Panc1 (cell line): Measurements from ENCODE around the gene LEMD2. TPM values are rescaled to one million over a fixed set of nuclear protein-coding genes. Genes with fewer than 3 reads are reported as not detected.

ENCODE experiments used
- ATAC-seq: fragments of 200-7000 bp; cut with Tn5 transposase; 2 replicates; pipeline ENCODE4 v1.9.1; 2020; ENCODE audit warnings: mild to moderate bottlenecking, moderate library complexity
- BruUV-seq: library from RNA; stranded (reverse); fragments of 400-500 nt; replicated peaks from 2 replicates; lab custom pipeline; 2021; lab: Mats Ljungman, UMichigan
- CTCF ChIA-PET: fragments of 300-600 bp; sonication (Branson Sonifier 250); formaldehyde crosslinking; loops from one replicate; lab custom pipeline; 2022; ENCODE audit warnings: antibody characterized with exemption; lab: Charles Lee
- POLR2A ChIA-PET: fragments of 300-600 bp; sonication (Branson Sonifier 250); formaldehyde crosslinking; loops from one replicate; lab custom pipeline; 2022; ENCODE audit warnings: antibody characterized with exemption; lab: Charles Lee
- DNase-seq: peaks from one replicate; pipeline ENCODE4 v3.0.0-alpha.2; 2010; ENCODE audit warnings: low read depth, low spot score
- H3K27ac ChIP-seq: 2 replicates; pipeline ENCODE4 v1.5.1; 2011; ENCODE audit warnings: mild to moderate bottlenecking, low read length, inconsistent platforms
- H3K27me3 ChIP-seq: fragments of 200-500 bp; sonication (Bioruptor generic); 2 replicates; pipeline ENCODE4 v1.6.0; 2014; ENCODE audit warnings: low read length, inconsistent platforms; ENCODE audit not compliant: control insufficient read depth, insufficient read depth
- H3K36me3 ChIP-seq: fragments of 200-500 bp; sonication (Bioruptor generic); 2 replicates; pipeline ENCODE4 v1.5.1; 2014; ENCODE audit warnings: inconsistent platforms, mild to moderate bottlenecking, low read length, moderate library complexity; ENCODE audit not compliant: control insufficient read depth, insufficient read depth
- H3K4me1 ChIP-seq: 2 replicates; pipeline ENCODE4 v1.5.1; 2011; ENCODE audit warnings: inconsistent platforms, mild to moderate bottlenecking, low read length, moderate library complexity; ENCODE audit not compliant: control insufficient read depth, insufficient read depth
- H3K4me3 ChIP-seq, 2 experiments: 2 replicates each; pipeline ENCODE4 v1.5.1; 2011 to 2012; ENCODE audit warnings: low read depth in 2 of 2, low read length in 2 of 2, mild to moderate bottlenecking in 2 of 2, inconsistent platforms in 1 of 2, moderate library complexity in 1 of 2
- H3K9me3 ChIP-seq: fragments of 200-500 bp; sonication (Bioruptor generic); 2 replicates; pipeline ENCODE4 v1.5.1; 2014; ENCODE audit warnings: low read depth, mild to moderate bottlenecking, inconsistent platforms, low read length, moderate library complexity; ENCODE audit not compliant: control insufficient read depth, insufficient read depth
- POLR2AphosphoS5 ChIP-seq: IDR thresholded peaks from 2 replicates; pipeline ENCODE4 v1.6.1; 2012; ENCODE audit warnings: mild to moderate bottlenecking, low read depth, low read length, moderate library complexity
- SIN3A ChIP-seq: IDR thresholded peaks from 2 replicates; pipeline ENCODE4 v1.6.1; 2012; ENCODE audit warnings: low read depth, mild to moderate bottlenecking, low read length, moderate library complexity, borderline replicate concordance; ENCODE audit not compliant: insufficient read depth
- TCF7L2 ChIP-seq: IDR thresholded peaks from 2 replicates; pipeline ENCODE4 v1.6.1; 2011; ENCODE audit warnings: mild to moderate bottlenecking, low read depth, low read length, inconsistent platforms
- in situ Hi-C: cut with HindIII; loops from 2 replicates; pipeline ENCODE4 v1.10.0; 2016; ENCODE audit warnings: low sequenced_read_pairs, low pct_unique_long_range_greater_than_20kb
- intact Hi-C: fragments of 100-400 bp; cut with micrococcal nuclease; formaldehyde crosslinking; loops from one replicate; pipeline ENCODE4 v1.10.0; 2022; ENCODE audit not compliant: unreplicated experiment
- total RNA-seq: library from RNA; stranded (reverse); gene quantifications from one replicate; pipeline ENCODE4 v1.2.1, GENCODE V29; 2021; ENCODE audit not compliant: unreplicated experiment
- TF ChIP-seq, protein P1 (sequence below): fragments of 450-650 bp; IDR thresholded peaks from 2 replicates; pipeline ENCODE4 v1.5.1; 2017; ENCODE audit warnings: mild to moderate bottlenecking
- TF ChIP-seq, protein P2 (sequence below), 2 experiments: IDR thresholded peaks; 2 replicates each; pipeline ENCODE4 v1.6.1; 2011 to 2012; ENCODE audit warnings: low read depth in 2 of 2, control low read depth in 1 of 2, low read length in 1 of 2, mild to moderate bottlenecking in 1 of 2, moderate library complexity in 1 of 2; ENCODE audit not compliant: insufficient read depth in 1 of 2

Gene LEMD2
- total RNA-seq, 1 experiment from 2014 or later: 89.8 TPM

- H3K27me3 ChIP-seq: no peaks in the 10 kb centered on the region
- peaks cover 27% of the 10 kb centered on the region for H3K36me3 ChIP-seq
- no TSS peak for BruUV-seq
- in situ Hi-C loops: no loop called here
- TF ChIP-seq, protein P1, sequence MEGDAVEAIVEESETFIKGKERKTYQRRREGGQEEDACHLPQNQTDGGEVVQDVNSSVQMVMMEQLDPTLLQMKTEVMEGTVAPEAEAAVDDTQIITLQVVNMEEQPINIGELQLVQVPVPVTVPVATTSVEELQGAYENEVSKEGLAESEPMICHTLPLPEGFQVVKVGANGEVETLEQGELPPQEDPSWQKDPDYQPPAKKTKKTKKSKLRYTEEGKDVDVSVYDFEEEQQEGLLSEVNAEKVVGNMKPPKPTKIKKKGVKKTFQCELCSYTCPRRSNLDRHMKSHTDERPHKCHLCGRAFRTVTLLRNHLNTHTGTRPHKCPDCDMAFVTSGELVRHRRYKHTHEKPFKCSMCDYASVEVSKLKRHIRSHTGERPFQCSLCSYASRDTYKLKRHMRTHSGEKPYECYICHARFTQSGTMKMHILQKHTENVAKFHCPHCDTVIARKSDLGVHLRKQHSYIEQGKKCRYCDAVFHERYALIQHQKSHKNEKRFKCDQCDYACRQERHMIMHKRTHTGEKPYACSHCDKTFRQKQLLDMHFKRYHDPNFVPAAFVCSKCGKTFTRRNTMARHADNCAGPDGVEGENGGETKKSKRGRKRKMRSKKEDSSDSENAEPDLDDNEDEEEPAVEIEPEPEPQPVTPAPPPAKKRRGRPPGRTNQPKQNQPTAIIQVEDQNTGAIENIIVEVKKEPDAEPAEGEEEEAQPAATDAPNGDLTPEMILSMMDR: no peak
- TF ChIP-seq, protein P2, sequence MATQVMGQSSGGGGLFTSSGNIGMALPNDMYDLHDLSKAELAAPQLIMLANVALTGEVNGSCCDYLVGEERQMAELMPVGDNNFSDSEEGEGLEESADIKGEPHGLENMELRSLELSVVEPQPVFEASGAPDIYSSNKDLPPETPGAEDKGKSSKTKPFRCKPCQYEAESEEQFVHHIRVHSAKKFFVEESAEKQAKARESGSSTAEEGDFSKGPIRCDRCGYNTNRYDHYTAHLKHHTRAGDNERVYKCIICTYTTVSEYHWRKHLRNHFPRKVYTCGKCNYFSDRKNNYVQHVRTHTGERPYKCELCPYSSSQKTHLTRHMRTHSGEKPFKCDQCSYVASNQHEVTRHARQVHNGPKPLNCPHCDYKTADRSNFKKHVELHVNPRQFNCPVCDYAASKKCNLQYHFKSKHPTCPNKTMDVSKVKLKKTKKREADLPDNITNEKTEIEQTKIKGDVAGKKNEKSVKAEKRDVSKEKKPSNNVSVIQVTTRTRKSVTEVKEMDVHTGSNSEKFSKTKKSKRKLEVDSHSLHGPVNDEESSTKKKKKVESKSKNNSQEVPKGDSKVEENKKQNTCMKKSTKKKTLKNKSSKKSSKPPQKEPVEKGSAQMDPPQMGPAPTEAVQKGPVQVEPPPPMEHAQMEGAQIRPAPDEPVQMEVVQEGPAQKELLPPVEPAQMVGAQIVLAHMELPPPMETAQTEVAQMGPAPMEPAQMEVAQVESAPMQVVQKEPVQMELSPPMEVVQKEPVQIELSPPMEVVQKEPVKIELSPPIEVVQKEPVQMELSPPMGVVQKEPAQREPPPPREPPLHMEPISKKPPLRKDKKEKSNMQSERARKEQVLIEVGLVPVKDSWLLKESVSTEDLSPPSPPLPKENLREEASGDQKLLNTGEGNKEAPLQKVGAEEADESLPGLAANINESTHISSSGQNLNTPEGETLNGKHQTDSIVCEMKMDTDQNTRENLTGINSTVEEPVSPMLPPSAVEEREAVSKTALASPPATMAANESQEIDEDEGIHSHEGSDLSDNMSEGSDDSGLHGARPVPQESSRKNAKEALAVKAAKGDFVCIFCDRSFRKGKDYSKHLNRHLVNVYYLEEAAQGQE (IDR thresholded peaks at IDR 0.05; ENCODE audit: insufficient read depth in 1 of 2, low read depth in 2 of 2, low read length in 1 of 2): no peak
- TF ChIP-seq TCF7L2 (no peak), SIN3A (no peak), POLR2AphosphoS5 (no peak)
- peak overlapping the region; percentile 86; the same call in 1 of the 2 replicates for H3K27ac ChIP-seq
- DNase-seq: no peak
- H3K9me3 ChIP-seq: no peaks in the 10 kb centered on the region
- intact Hi-C loops: no loop called here
- POLR2A ChIA-PET: no interaction called here
- CTCF ChIA-PET: no interaction called here
- no peak overlapping the region for H3K4me3 ChIP-seq
- peaks cover 77% of the 10 kb centered on the region for H3K4me1 ChIP-seq
- ATAC-seq: no peak
These were observed 4.1 kb downstream of the LEMD2 start for GRCh38 chr6:33784787-33785186.

- H3K27me3 ChIP-seq: no peaks in the 10 kb centered on the region
- ChIA-PET POLR2A (no interaction called here), CTCF (no interaction called here)
- no peaks in the 10 kb centered on the region for H3K9me3 ChIP-seq
- in situ Hi-C loops: no loop called here
- H3K27ac ChIP-seq: peak overlapping the region; percentile 39; the same call in 1 of the 2 replicates
- BruUV-seq: no TSS peak
- TF ChIP-seq POLR2AphosphoS5 (no peak), SIN3A (no peak), TCF7L2 (no peak)
- TF ChIP-seq, protein P1: no peak
- TF ChIP-seq, protein P2 (IDR thresholded peaks at IDR 0.05; ENCODE audit: insufficient read depth in 1 of 2, low read depth in 2 of 2, low read length in 1 of 2): no peak
- no peak for DNase-seq
- no peak overlapping the region for H3K4me3 ChIP-seq
- H3K4me1 ChIP-seq: peaks cover 74% of the 10 kb centered on the region
- intact Hi-C loops: no loop called here
- H3K36me3 ChIP-seq: peaks cover 31% of the 10 kb centered on the region
- no peak for ATAC-seq
These were observed 5.0 kb downstream of the LEMD2 start for GRCh38 chr6:33783781-33784520.
